Measurements from ENCODE around the gene SCPEP1.
A peak's percentile ranks its signal among the peaks of the same experiment; 100 is the strongest.

Gene SCPEP1

GRCh38 chr17:57016764-57017116, 38.8 kb downstream of the SCPEP1 start:
- no peaks in the 10 kb centered on the region for H3K36me3 ChIP-seq
- no peak overlapping the region for H3K4me2 ChIP-seq
- no peaks in the 10 kb centered on the region for H3K27me3 ChIP-seq
- peaks cover 0 to 14% (median 3%) of the 10 kb centered on the region in 11 experiments; a peak in 6 of 22 replicates for H3K9me3 ChIP-seq (replicated peaks in 1 of 11)
- TF ChIP-seq Cebpa-rat (IDR thresholded peaks at IDR 0.05): no peak
- H3K4me1 ChIP-seq: peaks cover 0 to 6% (median 1%) of the 10 kb centered on the region in 10 experiments; a peak in 8 of 20 replicates
- H4K20me1 ChIP-seq: no peaks in the 10 kb centered on the region
- no peak overlapping the region for H3K4me3 ChIP-seq
- no peak overlapping the region for H3K27ac ChIP-seq
- no peak overlapping the region for H3K9ac ChIP-seq

GRCh38 chr17:57017625-57018024, 39.7 kb downstream of the SCPEP1 start:
- H3K27ac ChIP-seq: no peak overlapping the region
- no peak overlapping the region for H3K4me3 ChIP-seq
- no peak overlapping the region for H3K9ac ChIP-seq
- H3K4me2 ChIP-seq: no peak overlapping the region
- TF ChIP-seq Cebpa-rat (IDR thresholded peaks at IDR 0.05): no peak
- H4K20me1 ChIP-seq: no peaks in the 10 kb centered on the region
- no peaks in the 10 kb centered on the region for H3K27me3 ChIP-seq
- no peaks in the 10 kb centered on the region for H3K36me3 ChIP-seq
- H3K9me3 ChIP-seq (replicated peaks in 1 of 11): peaks cover 0 to 21% (median 11%) of the 10 kb centered on the region in 11 experiments; a peak in 12 of 22 replicates
- H3K4me1 ChIP-seq: peaks cover 0 to 7% (median 0%) of the 10 kb centered on the region in 10 experiments; a peak in 2 of 20 replicates

GRCh38 chr17:57020208-57020607, 42.3 kb downstream of the SCPEP1 start:
- Histone ChIP-seq H3K4me3 (no peak overlapping the region), H3K9ac (no peak overlapping the region), H3K4me1 (peaks cover 0 to 7% (median 0%) of the 10 kb centered on the region in 10 experiments; a peak in 2 of 20 replicates), H3K9me3 (replicated peaks in 1 of 11) (peaks cover 18 to 46% (median 35%) of the 10 kb centered on the region in 11 experiments), H3K36me3 (no peaks in the 10 kb centered on the region), H4K20me1 (no peaks in the 10 kb centered on the region), H3K27me3 (no peaks in the 10 kb centered on the region), H3K4me2 (no peak overlapping the region), H3K27ac (no peak overlapping the region)
- no peak for TF ChIP-seq Cebpa-rat (IDR thresholded peaks at IDR 0.05)

DNA sequence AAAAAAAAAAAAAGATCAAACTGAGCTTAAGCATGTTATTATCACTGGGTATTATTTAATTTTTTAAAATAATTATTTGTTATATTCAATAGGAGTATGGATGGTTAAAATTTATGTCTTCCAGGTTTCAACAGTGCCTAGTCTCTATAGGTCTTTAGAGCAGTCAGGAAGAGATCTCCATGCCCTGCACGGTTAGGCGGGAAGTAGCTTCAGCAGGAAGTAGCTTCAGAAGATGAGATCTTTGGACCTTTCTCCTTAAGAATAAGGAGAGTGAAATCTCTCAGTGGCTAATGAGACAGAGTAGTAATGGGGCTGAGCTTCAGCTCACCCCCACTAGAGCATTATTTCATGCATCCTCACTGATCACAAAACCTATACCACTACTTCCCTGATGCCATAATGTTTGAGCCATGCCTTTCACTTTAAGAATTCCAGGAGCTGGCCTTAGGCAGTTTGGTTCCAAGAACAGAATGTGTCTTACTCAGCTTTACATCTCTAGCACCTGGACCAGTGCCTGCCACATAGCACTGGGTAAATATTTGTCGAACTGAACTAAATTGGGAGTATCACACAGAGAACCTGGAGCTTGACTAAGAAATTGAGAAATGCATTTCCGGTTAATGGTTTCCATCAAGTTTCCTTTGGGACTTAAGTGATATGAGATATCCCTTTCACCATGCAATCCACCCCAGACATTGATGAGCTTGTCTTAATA, 43.5 kb downstream of the SCPEP1 start:
- no peak overlapping the region for H3K4me3 ChIP-seq
- H3K27me3 ChIP-seq: no peaks in the 10 kb centered on the region
- TF ChIP-seq Cebpa-rat (IDR thresholded peaks at IDR 0.05): no peak
- H3K36me3 ChIP-seq: no peaks in the 10 kb centered on the region
- H4K20me1 ChIP-seq: no peaks in the 10 kb centered on the region
- H3K27ac ChIP-seq: no peak overlapping the region
- H3K9ac ChIP-seq: no peak overlapping the region
- peaks cover 0 to 7% (median 0%) of the 10 kb centered on the region in 10 experiments; a peak in 2 of 20 replicates for H3K4me1 ChIP-seq
- peak overlapping the region in 3 of 11 experiments; percentile 0 to 31 (median 5); a peak in 2 of 22 replicates for H3K4me2 ChIP-seq
- H3K9me3 ChIP-seq (replicated peaks in 1 of 11): peaks cover 29 to 57% (median 47%) of the 10 kb centered on the region in 11 experiments

DNA sequence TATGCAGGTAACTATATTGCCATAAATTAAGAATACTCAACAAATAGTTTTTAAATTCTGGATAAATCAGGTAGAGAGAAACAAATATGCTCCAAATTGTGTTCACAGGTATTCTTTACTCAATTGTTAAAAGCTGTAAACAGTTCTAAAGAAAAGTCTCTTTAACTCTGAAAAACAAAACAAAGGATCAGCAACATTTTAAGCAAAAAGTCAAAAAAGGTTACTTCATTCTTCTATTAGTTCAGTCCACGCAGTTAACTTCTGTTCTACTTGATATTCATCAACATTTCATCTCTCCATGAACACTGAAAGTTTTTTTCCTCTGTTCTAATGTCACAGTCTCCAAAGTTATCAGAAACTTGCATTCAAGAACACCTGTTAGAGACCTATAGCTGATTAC, 47.9 kb downstream of the SCPEP1 start:
- Histone ChIP-seq H3K27ac (no peak overlapping the region), H3K9me3 (replicated peaks in 1 of 11) (peaks cover 63 to 95% (median 82%) of the 10 kb centered on the region in 11 experiments), H3K4me1 (peaks cover 0 to 7% (median 0%) of the 10 kb centered on the region in 10 experiments; a peak in 2 of 20 replicates), H3K4me2 (no peak overlapping the region), H3K36me3 (no peaks in the 10 kb centered on the region; a peak in 1 of 22 replicates), H3K9ac (no peak overlapping the region), H4K20me1 (no peaks in the 10 kb centered on the region), H3K4me3 (no peak overlapping the region), H3K27me3 (no peaks in the 10 kb centered on the region)
- no peak for TF ChIP-seq Cebpa-rat (IDR thresholded peaks at IDR 0.05)

- Histone ChIP-seq H4K20me1 (no peaks in the 10 kb centered on the region), H3K36me3 (no peaks in the 10 kb centered on the region; a peak in 1 of 22 replicates), H3K4me3 (no peak overlapping the region), H3K9me3 (replicated peaks in 1 of 11) (peaks cover 63 to 81% (median 75%) of the 10 kb centered on the region in 11 experiments), H3K4me2 (no peak overlapping the region), H3K27ac (no peak overlapping the region), H3K4me1 (peaks cover 0 to 5% (median 0%) of the 10 kb centered on the region in 10 experiments; a peak in 5 of 20 replicates), H3K9ac (no peak overlapping the region), H3K27me3 (no peaks in the 10 kb centered on the region)
- no peak for TF ChIP-seq Cebpa-rat (IDR thresholded peaks at IDR 0.05)
These were observed 49.9 kb downstream of the SCPEP1 start for GRCh38 chr17:57027852-57028251.

DNA sequence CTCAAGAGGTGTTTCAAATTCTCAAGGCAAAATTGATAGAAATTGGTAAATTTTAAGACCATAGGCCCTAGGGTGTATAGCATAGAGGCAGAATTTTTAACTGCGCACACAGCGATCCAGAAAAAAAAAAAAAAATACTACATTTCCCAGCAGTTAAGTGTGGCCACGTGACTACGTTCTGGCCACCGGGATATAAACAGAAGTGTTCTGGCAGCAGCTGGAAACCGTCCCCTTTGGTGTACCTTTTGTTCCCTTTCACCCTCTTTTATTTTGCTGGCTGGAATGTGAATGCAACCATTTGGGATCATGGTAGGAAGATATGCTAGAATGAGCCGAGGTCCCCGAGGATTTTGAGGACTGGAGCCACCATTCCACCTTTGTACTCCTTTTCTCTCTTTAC, 54.4 kb downstream of the SCPEP1 start:
- Histone ChIP-seq H3K4me1 (peaks cover 0 to 14% (median 0%) of the 10 kb centered on the region in 10 experiments; a peak in 7 of 20 replicates), H4K20me1 (no peaks in the 10 kb centered on the region), H3K27ac (no peak overlapping the region), H3K27me3 (no peaks in the 10 kb centered on the region), H3K9ac (no peak overlapping the region), H3K36me3 (no peaks in the 10 kb centered on the region; a peak in 1 of 22 replicates), H3K9me3 (replicated peaks in 1 of 11) (peaks cover 24 to 36% (median 31%) of the 10 kb centered on the region in 11 experiments), H3K4me3 (no peak overlapping the region), H3K4me2 (no peak overlapping the region)
- no peak for TF ChIP-seq Cebpa-rat (IDR thresholded peaks at IDR 0.05)

DNA sequence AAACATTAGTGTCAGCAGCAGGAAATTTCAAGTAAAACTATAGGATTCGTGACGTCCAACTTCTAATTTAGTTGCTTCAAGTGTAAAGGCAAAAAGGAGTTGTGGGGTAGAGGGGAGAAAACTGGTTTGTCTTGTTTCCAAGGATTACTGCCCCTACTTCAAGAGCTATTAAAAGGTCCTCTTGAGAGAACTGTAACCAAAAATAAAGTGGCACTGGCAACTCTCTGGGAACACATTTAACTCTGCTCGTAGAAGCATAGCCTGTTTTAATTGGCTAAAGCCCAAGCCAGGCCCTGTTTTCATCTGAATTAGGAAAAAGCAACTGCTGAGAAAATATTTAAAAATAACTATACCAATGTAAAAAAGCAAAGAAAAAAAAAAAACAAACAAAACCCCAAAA, 55.4 kb downstream of the SCPEP1 start:
- no peaks in the 10 kb centered on the region for H4K20me1 ChIP-seq
- H3K9ac ChIP-seq: no peak overlapping the region
- peaks cover 14 to 27% (median 22%) of the 10 kb centered on the region in 11 experiments for H3K9me3 ChIP-seq (replicated peaks in 1 of 11)
- H3K27ac ChIP-seq: no peak overlapping the region
- H3K4me2 ChIP-seq: peak overlapping the region in 4 of 11 experiments; percentile 8 to 55 (median 38); a peak in 6 of 22 replicates
- no peak overlapping the region for H3K4me3 ChIP-seq
- H3K27me3 ChIP-seq: no peaks in the 10 kb centered on the region
- H3K4me1 ChIP-seq: peaks cover 0 to 14% (median 0%) of the 10 kb centered on the region in 10 experiments; a peak in 7 of 20 replicates
- TF ChIP-seq Cebpa-rat (IDR thresholded peaks at IDR 0.05): no peak
- no peaks in the 10 kb centered on the region; a peak in 1 of 22 replicates for H3K36me3 ChIP-seq

- Histone ChIP-seq H3K4me2 (no peak overlapping the region), H3K9ac (no peak overlapping the region), H3K9me3 (replicated peaks in 1 of 11) (peaks cover 0 to 10% (median 4%) of the 10 kb centered on the region in 11 experiments; a peak in 7 of 22 replicates), H3K4me3 (no peak overlapping the region), H4K20me1 (no peaks in the 10 kb centered on the region), H3K27ac (no peak overlapping the region), H3K36me3 (no peaks in the 10 kb centered on the region), H3K27me3 (no peaks in the 10 kb centered on the region), H3K4me1 (peaks cover 0 to 14% (median 0%) of the 10 kb centered on the region in 10 experiments; a peak in 7 of 20 replicates)
- TF ChIP-seq Cebpa-rat (IDR thresholded peaks at IDR 0.05): no peak
These were observed 57.1 kb downstream of the SCPEP1 start for GRCh38 chr17:57034807-57035754.
